SK-N-MC (cell line): ENCODE data around the gene SYNJ2.

Experiments used
- EZH2 ChIP-seq: fragments of 200-600 bp; sonication (generic); IDR thresholded peaks from one replicate; pipeline ENCODE4 v1.6.1; 2017; ENCODE audit warnings: antibody characterized with exemption
- POLR2AphosphoS5 ChIP-seq: IDR thresholded peaks from 2 replicates; pipeline ENCODE4 v1.6.1; 2012; ENCODE audit warnings: mild to moderate bottlenecking, low read depth, low read length, borderline replicate concordance

GRCh38 chr6:157935786-157936185, 45.9 kb upstream of the SYNJ2 start:
- TF ChIP-seq EZH2: no peak
- TF ChIP-seq POLR2AphosphoS5: no peak
